H1 (cell line): ENCODE results near the gene ZNRF3. TPM values are rescaled to one million over a fixed set of nuclear protein-coding genes. Genes with fewer than 3 reads are reported as not detected.

Experiments used
- SIX5 ChIP-seq: IDR thresholded peaks from 2 replicates; pipeline ENCODE4 v1.6.1; 2011; ENCODE audit warnings: mild to moderate bottlenecking, low read depth, low read length
- polyA plus RNA-seq, 7 experiments: library from polyadenylated mRNA; depleted of rRNA in 3 of 7; stranded (reverse) in 5 of 7; unstranded in 2 of 7; fragments of >200 nt in 5 of 7; fragments of 200-250 nt in 2 of 7; gene quantifications; 1 replicate in 5 of 7; 2 replicates in 1 of 7; 4 replicates in 1 of 7; pipeline versions ENCODE4 v1.2.1 to v1.2.3, GENCODE V29; 2011 to 2013; ENCODE audit warnings: missing spikeins in 2 of 7, mixed read lengths in 2 of 7
- total RNA-seq: library from RNA; stranded (reverse); fragmentation: NEBNext Ultra II Directional; extraction: Animal tissue kit (Norgen Biotek cat#: 25700); gene quantifications from 2 replicates; pipeline ENCODE4 v1.2.1, GENCODE V29; 2021
- TF ChIP-seq, protein P1 (sequence below), 3 experiments: IDR thresholded peaks; 1 replicate in 2 of 3; 2 replicates in 1 of 3; pipeline versions ENCODE4 v1.5.1 to v1.6.1; 2011; ENCODE audit warnings: low read length in 3 of 3, mild to moderate bottlenecking in 3 of 3, inconsistent platforms in 2 of 3, low read depth in 1 of 3, moderate library complexity in 1 of 3; ENCODE audit not compliant: insufficient read depth in 1 of 3; ENCODE audit errors: control extremely low read depth in 1 of 3
- TF ChIP-seq, protein P2 (sequence below): IDR thresholded peaks from 2 replicates; pipeline ENCODE4 v1.6.1; 2012; ENCODE audit warnings: low read length, inconsistent platforms

The ZNRF3 gene
- total and polyA plus RNA-seq, 2 of the 8 experiments (the other 6 are each of a cell fraction or from before 2014, with no cell fraction given), result 14.1 to 21.7 TPM

DNA sequence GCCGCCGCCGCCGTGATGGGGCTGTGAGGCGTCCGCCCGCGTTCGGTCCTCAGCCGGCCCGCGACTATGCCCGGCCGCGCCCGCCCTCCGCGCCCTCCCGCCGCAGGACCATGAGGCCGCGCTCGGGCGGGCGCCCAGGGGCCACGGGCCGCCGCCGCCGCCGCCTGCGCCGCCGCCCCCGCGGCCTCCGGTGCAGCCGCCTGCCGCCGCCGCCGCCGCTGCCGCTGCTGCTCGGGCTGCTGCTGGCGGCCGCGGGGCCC, 215 bp downstream of the ZNRF3 start (continued):
- TF ChIP-seq, protein P1, sequence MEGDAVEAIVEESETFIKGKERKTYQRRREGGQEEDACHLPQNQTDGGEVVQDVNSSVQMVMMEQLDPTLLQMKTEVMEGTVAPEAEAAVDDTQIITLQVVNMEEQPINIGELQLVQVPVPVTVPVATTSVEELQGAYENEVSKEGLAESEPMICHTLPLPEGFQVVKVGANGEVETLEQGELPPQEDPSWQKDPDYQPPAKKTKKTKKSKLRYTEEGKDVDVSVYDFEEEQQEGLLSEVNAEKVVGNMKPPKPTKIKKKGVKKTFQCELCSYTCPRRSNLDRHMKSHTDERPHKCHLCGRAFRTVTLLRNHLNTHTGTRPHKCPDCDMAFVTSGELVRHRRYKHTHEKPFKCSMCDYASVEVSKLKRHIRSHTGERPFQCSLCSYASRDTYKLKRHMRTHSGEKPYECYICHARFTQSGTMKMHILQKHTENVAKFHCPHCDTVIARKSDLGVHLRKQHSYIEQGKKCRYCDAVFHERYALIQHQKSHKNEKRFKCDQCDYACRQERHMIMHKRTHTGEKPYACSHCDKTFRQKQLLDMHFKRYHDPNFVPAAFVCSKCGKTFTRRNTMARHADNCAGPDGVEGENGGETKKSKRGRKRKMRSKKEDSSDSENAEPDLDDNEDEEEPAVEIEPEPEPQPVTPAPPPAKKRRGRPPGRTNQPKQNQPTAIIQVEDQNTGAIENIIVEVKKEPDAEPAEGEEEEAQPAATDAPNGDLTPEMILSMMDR (IDR thresholded peaks at IDR 0.05; ENCODE audit: control extremely low read depth in 1 of 3, insufficient read depth in 1 of 3, low read depth in 1 of 3, low read length in 3 of 3), result no peak
- TF ChIP-seq, protein P2, sequence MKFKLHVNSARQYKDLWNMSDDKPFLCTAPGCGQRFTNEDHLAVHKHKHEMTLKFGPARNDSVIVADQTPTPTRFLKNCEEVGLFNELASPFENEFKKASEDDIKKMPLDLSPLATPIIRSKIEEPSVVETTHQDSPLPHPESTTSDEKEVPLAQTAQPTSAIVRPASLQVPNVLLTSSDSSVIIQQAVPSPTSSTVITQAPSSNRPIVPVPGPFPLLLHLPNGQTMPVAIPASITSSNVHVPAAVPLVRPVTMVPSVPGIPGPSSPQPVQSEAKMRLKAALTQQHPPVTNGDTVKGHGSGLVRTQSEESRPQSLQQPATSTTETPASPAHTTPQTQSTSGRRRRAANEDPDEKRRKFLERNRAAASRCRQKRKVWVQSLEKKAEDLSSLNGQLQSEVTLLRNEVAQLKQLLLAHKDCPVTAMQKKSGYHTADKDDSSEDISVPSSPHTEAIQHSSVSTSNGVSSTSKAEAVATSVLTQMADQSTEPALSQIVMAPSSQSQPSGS, result no peak
- no peak for TF ChIP-seq SIX5
